GM18951 (cell line): ENCODE results near the gene DFFA.
"Not testable (repeated sequence)": the region's sequence is repeated elsewhere in the genome, so short reads cannot be mapped to it uniquely, and the experiment has no call there.

Source experiments
- POLR2A ChIP-seq: IDR thresholded peaks from 4 replicates; pipeline ENCODE4 v1.6.1; 2011; ENCODE audit warnings: mild to moderate bottlenecking; ENCODE audit not compliant: insufficient read length, insufficient read depth; ENCODE audit errors: extremely low read depth
- in situ Hi-C: fragments of 300-500 bp; cut with MboI; formaldehyde crosslinking; loops from one replicate; pipeline ENCODE4 v1.12.0; 2022; ENCODE audit warnings: low sequenced_read_pairs, mixed read lengths, inconsistent platforms; ENCODE audit not compliant: unreplicated experiment

DFFA gene

GRCh38 chr1:10471411-10472219 lies 714 bp downstream of the DFFA start:
- no peak for TF ChIP-seq POLR2A

GRCh38 chr1:10470043-10470442 lies 2.3 kb downstream of the DFFA start:
- no peak for TF ChIP-seq POLR2A
- in situ Hi-C loops = no loop called here

More at GRCh38 chr1:10471411-10472219, 714 bp downstream of the DFFA start:
- in situ Hi-C loops = no loop called here

- in situ Hi-C loops = no loop called here
- no peak for TF ChIP-seq POLR2A
These were observed 5.3 kb downstream of the DFFA start for GRCh38 chr1:10467078-10467477.

GRCh38 chr1:10459184-10459583 lies 13.1 kb downstream of the DFFA start:
- in situ Hi-C loops = no loop called here
- TF ChIP-seq POLR2A = no peak

- in situ Hi-C loops = no loop called here
- TF ChIP-seq POLR2A = no peak
These were observed 14.5 kb downstream of the DFFA start for GRCh38 chr1:10457875-10458274.

- in situ Hi-C loops = not testable (repeated sequence)
These were observed 14.9 kb downstream of the DFFA start for GRCh38 chr1:10457462-10457861.

GRCh38 chr1:10456661-10457060 lies 15.7 kb downstream of the DFFA start:
- in situ Hi-C loops = no loop called here
- no peak for TF ChIP-seq POLR2A

GRCh38 chr1:10456048-10456447 lies 16.3 kb downstream of the DFFA start:
- in situ Hi-C loops = no loop called here
- no peak for TF ChIP-seq POLR2A

GRCh38 chr1:10451287-10451686 lies 21.0 kb downstream of the DFFA start:
- in situ Hi-C loops = no loop called here
- TF ChIP-seq POLR2A = no peak

- TF ChIP-seq POLR2A = no peak
- in situ Hi-C loops = no loop called here
These were observed 21.5 kb downstream of the DFFA start for GRCh38 chr1:10450836-10451235.

GRCh38 chr1:10450156-10450814 lies 22.0 kb downstream of the DFFA start:
- no peak for TF ChIP-seq POLR2A
- in situ Hi-C loops = no loop called here

GRCh38 chr1:10449751-10450150 lies 22.6 kb downstream of the DFFA start, which contains the start of gene CORT:
CORT (plus strand) TSS chr1:10450031; CDS start chr1:10450224, 193 bp downstream.
- no peak for TF ChIP-seq POLR2A
- in situ Hi-C loops = no loop called here

GRCh38 chr1:10446790-10447422 lies 25.4 kb downstream of the DFFA start:
- in situ Hi-C loops = no loop called here
- TF ChIP-seq POLR2A = no peak

- TF ChIP-seq POLR2A = no peak
- in situ Hi-C loops = no loop called here
These were observed 27.4 kb downstream of the DFFA start for GRCh38 chr1:10444795-10445397.

GRCh38 chr1:10444248-10444647 lies 28.1 kb downstream of the DFFA start:
- TF ChIP-seq POLR2A = no peak

More at GRCh38 chr1:10444248-10444647, 28.1 kb downstream of the DFFA start:
- in situ Hi-C loops = no loop called here
